Measurements from ENCODE around the gene LARGE1.

DNA sequence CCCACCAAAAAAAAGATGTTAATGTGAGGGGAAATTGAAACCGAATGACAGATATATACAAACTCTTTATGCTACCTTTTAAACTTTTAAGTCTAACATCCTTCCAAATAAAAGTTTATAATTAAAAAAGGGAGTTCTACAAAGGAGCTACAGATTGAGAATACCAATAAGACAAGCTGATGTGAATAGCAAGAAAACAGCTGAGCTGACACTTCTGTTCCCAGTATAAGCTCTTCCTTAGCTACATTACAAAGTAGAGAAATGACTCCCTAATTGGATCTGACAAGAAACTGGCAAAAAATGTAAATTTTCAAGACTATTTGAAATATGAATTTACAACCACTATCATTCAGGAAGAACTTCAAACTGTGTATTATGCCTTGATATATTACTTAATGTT, 567.5 kb downstream of the LARGE1 start:
- TF ChIP-seq, protein P1, sequence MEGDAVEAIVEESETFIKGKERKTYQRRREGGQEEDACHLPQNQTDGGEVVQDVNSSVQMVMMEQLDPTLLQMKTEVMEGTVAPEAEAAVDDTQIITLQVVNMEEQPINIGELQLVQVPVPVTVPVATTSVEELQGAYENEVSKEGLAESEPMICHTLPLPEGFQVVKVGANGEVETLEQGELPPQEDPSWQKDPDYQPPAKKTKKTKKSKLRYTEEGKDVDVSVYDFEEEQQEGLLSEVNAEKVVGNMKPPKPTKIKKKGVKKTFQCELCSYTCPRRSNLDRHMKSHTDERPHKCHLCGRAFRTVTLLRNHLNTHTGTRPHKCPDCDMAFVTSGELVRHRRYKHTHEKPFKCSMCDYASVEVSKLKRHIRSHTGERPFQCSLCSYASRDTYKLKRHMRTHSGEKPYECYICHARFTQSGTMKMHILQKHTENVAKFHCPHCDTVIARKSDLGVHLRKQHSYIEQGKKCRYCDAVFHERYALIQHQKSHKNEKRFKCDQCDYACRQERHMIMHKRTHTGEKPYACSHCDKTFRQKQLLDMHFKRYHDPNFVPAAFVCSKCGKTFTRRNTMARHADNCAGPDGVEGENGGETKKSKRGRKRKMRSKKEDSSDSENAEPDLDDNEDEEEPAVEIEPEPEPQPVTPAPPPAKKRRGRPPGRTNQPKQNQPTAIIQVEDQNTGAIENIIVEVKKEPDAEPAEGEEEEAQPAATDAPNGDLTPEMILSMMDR (IDR thresholded peaks at IDR 0.05): no peak
- no peak for TF ChIP-seq ZFX (IDR thresholded peaks at IDR 0.05; ENCODE audit: borderline replicate concordance)
